WTC11 (cell line): Measurements from ENCODE around the gene ZFX. TPM values are rescaled to one million over a fixed set of nuclear protein-coding genes. Genes with fewer than 3 reads are reported as not detected.

ENCODE experiments used
- ATAC-seq: fragments of 200-7000 bp; cut with Tn5 transposase; 2 replicates; pipeline ENCODE4 v1.10.0; 2021; ENCODE audit warnings: mild to moderate bottlenecking, moderate library complexity
- CTCF ChIA-PET: fragments of 300-600 bp; sonication (Branson Sonifier 250); formaldehyde crosslinking; loops from one replicate; lab custom pipeline; 2021; ENCODE audit warnings: antibody characterized with exemption; lab: Charles Lee
- POLR2A ChIA-PET: fragments of 350-600 bp; sonication (Branson Sonifier 250); formaldehyde crosslinking; loops from one replicate; lab custom pipeline; 2021; ENCODE audit warnings: antibody characterized with exemption; lab: Charles Lee
- DNase-seq: peaks from one replicate; pipeline ENCODE4 v3.0.0; 2021; ENCODE audit warnings: low spot score
- H3K27ac Mint-ChIP-seq: 2 replicates; pipeline ENCODE4 v1.8.0; 2021; ENCODE audit warnings: mixed read lengths
- H3K27me3 Mint-ChIP-seq: 2 replicates; pipeline ENCODE4 v1.8.0; 2021; ENCODE audit warnings: low read depth, mild to moderate bottlenecking, moderate library complexity, mixed read lengths
- H3K36me3 Mint-ChIP-seq: 2 replicates; pipeline ENCODE4 v1.8.0; 2021; ENCODE audit warnings: mixed read lengths
- H3K4me1 Mint-ChIP-seq: 2 replicates; pipeline ENCODE4 v1.8.0; 2022; ENCODE audit warnings: mixed read lengths
- H3K4me3 Mint-ChIP-seq: 2 replicates; pipeline ENCODE4 v1.8.0; 2021; ENCODE audit warnings: mild to moderate bottlenecking, moderate library complexity, mixed read lengths
- H3K9me3 Mint-ChIP-seq: 2 replicates; pipeline ENCODE4 v1.8.0; 2021; ENCODE audit warnings: mixed read lengths
- ELF4 ChIP-seq: sonication (generic); formaldehyde crosslinking; IDR thresholded peaks from 2 replicates; pipeline ENCODE4 v1.8.1; 2022; ENCODE audit warnings: low read depth, mild to moderate bottlenecking, moderate library complexity, missing genetic modification reagents
- ESRRA ChIP-seq: sonication (generic); formaldehyde crosslinking; IDR thresholded peaks from 2 replicates; pipeline ENCODE4 v1.8.1; 2022; ENCODE audit warnings: mild to moderate bottlenecking, missing genetic modification reagents, borderline replicate concordance
- ETV6 ChIP-seq: sonication (generic); formaldehyde crosslinking; IDR thresholded peaks from 2 replicates; pipeline ENCODE4 v1.8.1; 2022; ENCODE audit warnings: mild to moderate bottlenecking, missing genetic modification reagents
- IRF2 ChIP-seq: sonication (generic); formaldehyde crosslinking; IDR thresholded peaks from 2 replicates; pipeline ENCODE4 v1.8.0; 2022; ENCODE audit warnings: low read depth, missing genetic modification reagents, borderline replicate concordance
- KAT7 ChIP-seq: sonication (generic); formaldehyde crosslinking; IDR thresholded peaks from 2 replicates; pipeline ENCODE4 v1.8.1; 2023; ENCODE audit warnings: missing genetic modification reagents, mild to moderate bottlenecking, borderline replicate concordance
- MYBL2 ChIP-seq: sonication (generic); formaldehyde crosslinking; IDR thresholded peaks from 2 replicates; pipeline ENCODE4 v1.8.1; 2023; ENCODE audit warnings: mild to moderate bottlenecking, moderate library complexity, missing genetic modification reagents
- PRRX2 ChIP-seq: fragments of 250-450 bp; sonication (Bioruptor Pico); IDR thresholded peaks from 2 replicates; pipeline ENCODE4 v1.8.0; 2021; ENCODE audit warnings: mild to moderate bottlenecking
- RELA ChIP-seq: sonication (generic); formaldehyde crosslinking; IDR thresholded peaks from 2 replicates; pipeline ENCODE4 v1.8.1; 2022; ENCODE audit warnings: missing genetic modification reagents, mild to moderate bottlenecking, borderline replicate concordance
- TCF7 ChIP-seq: sonication (generic); formaldehyde crosslinking; IDR thresholded peaks from 2 replicates; pipeline ENCODE4 v1.8.0; 2022; ENCODE audit warnings: mild to moderate bottlenecking, low read depth, missing genetic modification reagents, moderate library complexity
- TEAD1 ChIP-seq: sonication (generic); formaldehyde crosslinking; IDR thresholded peaks from 2 replicates; pipeline ENCODE4 v1.8.0; 2022; ENCODE audit warnings: mild to moderate bottlenecking, missing genetic modification reagents
- ZNF121 ChIP-seq: sonication (generic); formaldehyde crosslinking; IDR thresholded peaks from 2 replicates; pipeline ENCODE4 v1.8.0; 2023; ENCODE audit warnings: missing genetic modification reagents
- ZNF263 ChIP-seq: sonication (generic); formaldehyde crosslinking; IDR thresholded peaks from 2 replicates; pipeline ENCODE4 v1.8.1; 2022; ENCODE audit warnings: low read depth, mild to moderate bottlenecking, moderate library complexity, missing genetic modification reagents
- ZNF396 ChIP-seq: fragments of 250-450 bp; sonication (Bioruptor Pico); IDR thresholded peaks from 2 replicates; pipeline ENCODE4 v1.8.0; 2021; ENCODE audit warnings: mild to moderate bottlenecking, moderate library complexity, borderline replicate concordance
- total RNA-seq: library from RNA; stranded (reverse); gene quantifications from 3 replicates; pipeline ENCODE4 v1.2.3, GENCODE V29; 2021
- TF ChIP-seq, protein P1 (sequence below): sonication (generic); formaldehyde crosslinking; IDR thresholded peaks from 2 replicates; pipeline ENCODE4 v1.8.0; 2022; ENCODE audit warnings: mild to moderate bottlenecking, missing genetic modification reagents
- TF ChIP-seq, protein P2 (sequence below): sonication (generic); formaldehyde crosslinking; IDR thresholded peaks from 2 replicates; pipeline ENCODE4 v1.8.1; 2022; ENCODE audit warnings: low read depth, mild to moderate bottlenecking, moderate library complexity, missing genetic modification reagents, borderline replicate concordance
- TF ChIP-seq, protein P3 (sequence below): sonication (generic); formaldehyde crosslinking; IDR thresholded peaks from 2 replicates; pipeline ENCODE4 v1.8.1; 2022; ENCODE audit warnings: mild to moderate bottlenecking, missing genetic modification reagents, moderate library complexity, borderline replicate concordance
- TF ChIP-seq, protein P4 (sequence below): fragments of 250-450 bp; sonication (Bioruptor Pico); IDR thresholded peaks from 2 replicates; pipeline ENCODE4 v1.9.0; 2021; ENCODE audit warnings: mild to moderate bottlenecking
- TF ChIP-seq, protein P5 (sequence below): sonication (generic); formaldehyde crosslinking; IDR thresholded peaks from 2 replicates; pipeline ENCODE4 v1.8.1; 2022; ENCODE audit warnings: missing genetic modification reagents, borderline replicate concordance
- TF ChIP-seq, protein P6 (sequence below): sonication (generic); formaldehyde crosslinking; IDR thresholded peaks from 2 replicates; pipeline ENCODE4 v1.8.0; 2022; ENCODE audit warnings: mild to moderate bottlenecking, missing genetic modification reagents
- TF ChIP-seq, protein P7 (sequence below): sonication (generic); formaldehyde crosslinking; IDR thresholded peaks from 2 replicates; pipeline ENCODE4 v1.8.0; 2023; ENCODE audit warnings: mild to moderate bottlenecking, missing genetic modification reagents
- TF ChIP-seq, protein P8 (sequence below): sonication (generic); formaldehyde crosslinking; IDR thresholded peaks from 2 replicates; pipeline ENCODE4 v1.8.1; 2023; ENCODE audit warnings: mild to moderate bottlenecking, missing genetic modification reagents

The ZFX gene
- total RNA-seq, 1 experiment from 2014 or later = 19.3 TPM

DNA sequence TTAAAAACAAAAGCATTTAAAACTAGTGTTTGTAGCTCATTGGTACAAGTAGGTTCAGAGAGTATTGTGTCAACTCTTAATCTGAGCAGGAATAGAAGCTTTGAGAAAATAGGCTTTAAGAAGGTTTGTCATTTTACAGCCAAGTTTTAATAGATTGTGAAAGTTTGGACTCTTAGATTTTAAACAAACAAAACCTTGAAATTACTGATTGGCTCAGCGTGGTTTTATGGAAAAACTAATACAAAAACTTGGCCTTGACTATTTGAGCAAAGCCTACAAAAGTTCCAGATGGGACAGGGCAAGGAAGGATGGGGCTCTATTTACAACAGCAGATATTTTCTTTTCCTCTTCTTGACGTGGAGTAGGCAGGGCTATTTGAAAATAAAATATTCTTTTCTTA is 16.5 kb downstream of the ZFX start (continued):
- TF ChIP-seq, protein P1, sequence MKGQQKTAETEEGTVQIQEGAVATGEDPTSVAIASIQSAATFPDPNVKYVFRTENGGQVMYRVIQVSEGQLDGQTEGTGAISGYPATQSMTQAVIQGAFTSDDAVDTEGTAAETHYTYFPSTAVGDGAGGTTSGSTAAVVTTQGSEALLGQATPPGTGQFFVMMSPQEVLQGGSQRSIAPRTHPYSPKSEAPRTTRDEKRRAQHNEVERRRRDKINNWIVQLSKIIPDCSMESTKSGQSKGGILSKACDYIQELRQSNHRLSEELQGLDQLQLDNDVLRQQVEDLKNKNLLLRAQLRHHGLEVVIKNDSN (CRISPR knock-in tag) = no peak
- TF ChIP-seq, protein P2, sequence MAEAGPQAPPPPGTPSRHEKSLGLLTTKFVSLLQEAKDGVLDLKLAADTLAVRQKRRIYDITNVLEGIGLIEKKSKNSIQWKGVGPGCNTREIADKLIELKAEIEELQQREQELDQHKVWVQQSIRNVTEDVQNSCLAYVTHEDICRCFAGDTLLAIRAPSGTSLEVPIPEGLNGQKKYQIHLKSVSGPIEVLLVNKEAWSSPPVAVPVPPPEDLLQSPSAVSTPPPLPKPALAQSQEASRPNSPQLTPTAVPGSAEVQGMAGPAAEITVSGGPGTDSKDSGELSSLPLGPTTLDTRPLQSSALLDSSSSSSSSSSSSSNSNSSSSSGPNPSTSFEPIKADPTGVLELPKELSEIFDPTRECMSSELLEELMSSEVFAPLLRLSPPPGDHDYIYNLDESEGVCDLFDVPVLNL (CRISPR knock-in tag) = no peak
- TF ChIP-seq, protein P3, sequence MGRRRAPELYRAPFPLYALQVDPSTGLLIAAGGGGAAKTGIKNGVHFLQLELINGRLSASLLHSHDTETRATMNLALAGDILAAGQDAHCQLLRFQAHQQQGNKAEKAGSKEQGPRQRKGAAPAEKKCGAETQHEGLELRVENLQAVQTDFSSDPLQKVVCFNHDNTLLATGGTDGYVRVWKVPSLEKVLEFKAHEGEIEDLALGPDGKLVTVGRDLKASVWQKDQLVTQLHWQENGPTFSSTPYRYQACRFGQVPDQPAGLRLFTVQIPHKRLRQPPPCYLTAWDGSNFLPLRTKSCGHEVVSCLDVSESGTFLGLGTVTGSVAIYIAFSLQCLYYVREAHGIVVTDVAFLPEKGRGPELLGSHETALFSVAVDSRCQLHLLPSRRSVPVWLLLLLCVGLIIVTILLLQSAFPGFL (CRISPR knock-in tag) = no peak

DNA sequence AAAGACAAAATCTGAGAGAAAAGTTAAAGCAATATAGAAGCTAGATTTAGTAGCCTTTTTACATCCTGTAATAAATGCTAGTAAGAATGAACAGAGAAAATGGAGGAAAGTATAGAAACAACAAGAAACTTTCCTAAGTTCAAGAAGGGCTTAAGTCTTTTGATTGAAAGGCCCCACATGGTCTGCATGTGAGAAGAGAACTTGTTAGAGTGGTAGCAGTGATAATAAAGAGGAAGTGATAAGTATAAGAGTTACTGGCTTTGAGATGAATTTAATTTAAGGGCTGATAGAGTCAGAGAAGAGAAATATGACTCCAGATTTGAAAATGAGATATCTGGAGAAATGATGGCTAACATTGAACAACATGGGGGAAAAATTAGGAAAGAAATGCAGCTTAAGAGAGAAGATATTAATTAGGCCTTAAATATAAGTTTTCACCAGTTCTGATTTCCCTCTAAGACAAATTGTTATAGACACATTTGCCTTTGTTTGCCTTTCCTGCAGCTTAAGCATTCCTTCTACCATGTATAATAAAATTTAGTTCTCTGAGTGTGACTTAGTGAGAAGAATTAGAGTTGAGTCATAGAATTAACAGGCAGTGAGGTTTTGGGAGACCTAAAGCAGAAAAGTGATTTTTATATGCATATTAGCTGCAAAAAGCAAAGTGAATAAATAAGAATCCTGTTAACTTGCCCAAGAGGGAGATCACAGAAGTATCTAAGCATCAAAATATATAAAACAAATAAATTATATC is 18.4 kb downstream of the ZFX start:
- CTCF ChIA-PET = no interaction called here
- no peaks in the 10 kb centered on the region for H3K9me3 Mint-ChIP-seq
- peak overlapping the region; percentile 80 for H3K27ac Mint-ChIP-seq
- ATAC-seq (no peak), DNase-seq (no peak)
- H3K36me3 Mint-ChIP-seq = peaks cover 3% of the 10 kb centered on the region; the same call in 1 of the 2 replicates
- TF ChIP-seq TEAD1 (CRISPR knock-in tag) = no peak
- TF ChIP-seq ZNF396 (CRISPR knock-in tag) = no peak
- TF ChIP-seq, protein P4, sequence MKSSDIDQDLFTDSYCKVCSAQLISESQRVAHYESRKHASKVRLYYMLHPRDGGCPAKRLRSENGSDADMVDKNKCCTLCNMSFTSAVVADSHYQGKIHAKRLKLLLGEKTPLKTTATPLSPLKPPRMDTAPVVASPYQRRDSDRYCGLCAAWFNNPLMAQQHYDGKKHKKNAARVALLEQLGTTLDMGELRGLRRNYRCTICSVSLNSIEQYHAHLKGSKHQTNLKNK (CRISPR knock-in tag) = no peak
- TF ChIP-seq ELF4 (CRISPR knock-in tag) = no peak
- TF ChIP-seq ETV6 (CRISPR knock-in tag) = no peak
- TF ChIP-seq, protein P5, sequence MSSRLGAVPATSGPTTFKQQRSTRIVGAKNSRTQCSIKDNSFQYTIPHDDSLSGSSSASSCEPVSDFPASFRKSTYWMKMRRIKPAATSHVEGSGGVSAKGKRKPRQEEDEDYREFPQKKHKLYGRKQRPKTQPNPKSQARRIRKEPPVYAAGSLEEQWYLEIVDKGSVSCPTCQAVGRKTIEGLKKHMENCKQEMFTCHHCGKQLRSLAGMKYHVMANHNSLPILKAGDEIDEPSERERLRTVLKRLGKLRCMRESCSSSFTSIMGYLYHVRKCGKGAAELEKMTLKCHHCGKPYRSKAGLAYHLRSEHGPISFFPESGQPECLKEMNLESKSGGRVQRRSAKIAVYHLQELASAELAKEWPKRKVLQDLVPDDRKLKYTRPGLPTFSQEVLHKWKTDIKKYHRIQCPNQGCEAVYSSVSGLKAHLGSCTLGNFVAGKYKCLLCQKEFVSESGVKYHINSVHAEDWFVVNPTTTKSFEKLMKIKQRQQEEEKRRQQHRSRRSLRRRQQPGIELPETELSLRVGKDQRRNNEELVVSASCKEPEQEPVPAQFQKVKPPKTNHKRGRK (CRISPR knock-in tag) = no peak
- TF ChIP-seq, protein P6, sequence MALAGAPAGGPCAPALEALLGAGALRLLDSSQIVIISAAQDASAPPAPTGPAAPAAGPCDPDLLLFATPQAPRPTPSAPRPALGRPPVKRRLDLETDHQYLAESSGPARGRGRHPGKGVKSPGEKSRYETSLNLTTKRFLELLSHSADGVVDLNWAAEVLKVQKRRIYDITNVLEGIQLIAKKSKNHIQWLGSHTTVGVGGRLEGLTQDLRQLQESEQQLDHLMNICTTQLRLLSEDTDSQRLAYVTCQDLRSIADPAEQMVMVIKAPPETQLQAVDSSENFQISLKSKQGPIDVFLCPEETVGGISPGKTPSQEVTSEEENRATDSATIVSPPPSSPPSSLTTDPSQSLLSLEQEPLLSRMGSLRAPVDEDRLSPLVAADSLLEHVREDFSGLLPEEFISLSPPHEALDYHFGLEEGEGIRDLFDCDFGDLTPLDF (CRISPR knock-in tag) = no peak
- no peak for TF ChIP-seq TCF7
- TF ChIP-seq ESRRA (CRISPR knock-in tag) = no peak
- TF ChIP-seq KAT7 (CRISPR knock-in tag) = no peak
- no peak for TF ChIP-seq RELA (CRISPR knock-in tag)
- TF ChIP-seq ZNF263 (CRISPR knock-in tag) = no peak
- TF ChIP-seq, protein P7, sequence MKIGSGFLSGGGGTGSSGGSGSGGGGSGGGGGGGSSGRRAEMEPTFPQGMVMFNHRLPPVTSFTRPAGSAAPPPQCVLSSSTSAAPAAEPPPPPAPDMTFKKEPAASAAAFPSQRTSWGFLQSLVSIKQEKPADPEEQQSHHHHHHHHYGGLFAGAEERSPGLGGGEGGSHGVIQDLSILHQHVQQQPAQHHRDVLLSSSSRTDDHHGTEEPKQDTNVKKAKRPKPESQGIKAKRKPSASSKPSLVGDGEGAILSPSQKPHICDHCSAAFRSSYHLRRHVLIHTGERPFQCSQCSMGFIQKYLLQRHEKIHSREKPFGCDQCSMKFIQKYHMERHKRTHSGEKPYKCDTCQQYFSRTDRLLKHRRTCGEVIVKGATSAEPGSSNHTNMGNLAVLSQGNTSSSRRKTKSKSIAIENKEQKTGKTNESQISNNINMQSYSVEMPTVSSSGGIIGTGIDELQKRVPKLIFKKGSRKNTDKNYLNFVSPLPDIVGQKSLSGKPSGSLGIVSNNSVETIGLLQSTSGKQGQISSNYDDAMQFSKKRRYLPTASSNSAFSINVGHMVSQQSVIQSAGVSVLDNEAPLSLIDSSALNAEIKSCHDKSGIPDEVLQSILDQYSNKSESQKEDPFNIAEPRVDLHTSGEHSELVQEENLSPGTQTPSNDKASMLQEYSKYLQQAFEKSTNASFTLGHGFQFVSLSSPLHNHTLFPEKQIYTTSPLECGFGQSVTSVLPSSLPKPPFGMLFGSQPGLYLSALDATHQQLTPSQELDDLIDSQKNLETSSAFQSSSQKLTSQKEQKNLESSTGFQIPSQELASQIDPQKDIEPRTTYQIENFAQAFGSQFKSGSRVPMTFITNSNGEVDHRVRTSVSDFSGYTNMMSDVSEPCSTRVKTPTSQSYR (CRISPR knock-in tag) = no peak
- TF ChIP-seq ZNF121 (CRISPR knock-in tag) = no peak
- no peak for TF ChIP-seq IRF2
- no peak for TF ChIP-seq PRRX2
- TF ChIP-seq MYBL2 (CRISPR knock-in tag) = no peak
- TF ChIP-seq, protein P8, sequence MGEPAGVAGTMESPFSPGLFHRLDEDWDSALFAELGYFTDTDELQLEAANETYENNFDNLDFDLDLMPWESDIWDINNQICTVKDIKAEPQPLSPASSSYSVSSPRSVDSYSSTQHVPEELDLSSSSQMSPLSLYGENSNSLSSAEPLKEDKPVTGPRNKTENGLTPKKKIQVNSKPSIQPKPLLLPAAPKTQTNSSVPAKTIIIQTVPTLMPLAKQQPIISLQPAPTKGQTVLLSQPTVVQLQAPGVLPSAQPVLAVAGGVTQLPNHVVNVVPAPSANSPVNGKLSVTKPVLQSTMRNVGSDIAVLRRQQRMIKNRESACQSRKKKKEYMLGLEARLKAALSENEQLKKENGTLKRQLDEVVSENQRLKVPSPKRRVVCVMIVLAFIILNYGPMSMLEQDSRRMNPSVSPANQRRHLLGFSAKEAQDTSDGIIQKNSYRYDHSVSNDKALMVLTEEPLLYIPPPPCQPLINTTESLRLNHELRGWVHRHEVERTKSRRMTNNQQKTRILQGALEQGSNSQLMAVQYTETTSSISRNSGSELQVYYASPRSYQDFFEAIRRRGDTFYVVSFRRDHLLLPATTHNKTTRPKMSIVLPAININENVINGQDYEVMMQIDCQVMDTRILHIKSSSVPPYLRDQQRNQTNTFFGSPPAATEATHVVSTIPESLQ (CRISPR knock-in tag) = no peak
- no peak overlapping the region for H3K4me3 Mint-ChIP-seq
- no peaks in the 10 kb centered on the region for H3K27me3 Mint-ChIP-seq
- peaks cover 56% of the 10 kb centered on the region for H3K4me1 Mint-ChIP-seq
- POLR2A ChIA-PET = interaction anchor here (0.8 to 1.6 kb wide), 2 partner anchors 18 to 114 kb away, joined by 4 to 6 read pairs; partner anchors contain the start of genes EIF2S3 and ZFX
